Suppressor macrophage (primary cell): ENCODE measurements around the gene MAPK13.

ENCODE experiments used
- DNase-seq, 4 experiments: peaks; one replicate each; pipeline ENCODE4 v3.0.0-alpha.2; 2020 to 2022

MAPK13 gene

GRCh38 chr6:36154286-36154685 is 24.0 kb downstream of the MAPK13 start:
- no peak for DNase-seq

GRCh38 chr6:36155662-36156061 is 25.3 kb downstream of the MAPK13 start:
- DNase-seq = no peak

DNA sequence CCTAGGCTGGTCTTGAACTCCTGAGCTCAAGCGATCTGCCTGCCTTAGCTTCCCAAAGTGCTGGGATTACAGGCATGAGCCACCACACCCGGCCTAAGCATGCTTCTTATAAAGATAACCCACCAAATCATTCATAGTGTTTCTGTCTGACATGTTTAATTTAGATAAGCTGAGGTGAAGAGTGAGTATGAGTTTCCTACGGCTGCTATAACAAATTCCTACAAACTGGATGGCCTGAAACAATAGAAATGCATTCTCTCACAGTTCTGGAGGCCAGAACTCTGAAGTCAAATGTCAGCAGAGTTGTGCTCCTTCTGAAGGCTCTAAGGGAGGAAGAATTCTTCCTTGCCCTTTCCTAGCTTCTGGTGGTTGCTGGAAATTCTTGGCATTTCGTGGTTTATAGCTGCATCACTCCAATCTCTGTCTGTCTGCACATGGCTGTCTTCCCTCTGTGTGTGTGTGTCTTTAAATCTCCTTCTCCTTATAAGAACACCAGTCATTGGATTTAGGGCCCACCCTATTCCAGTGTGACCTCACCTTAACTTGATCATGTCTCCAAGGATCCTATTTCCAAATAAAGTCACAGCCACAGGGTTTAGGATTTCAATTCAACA is 29.9 kb downstream of the MAPK13 start:
- DNase-seq = no peak

GRCh38 chr6:36169023-36170007 is 39.0 kb downstream of the MAPK13 start:
- DNase-seq = no peak

GRCh38 chr6:36170704-36171103 is 40.4 kb downstream of the MAPK13 start:
- DNase-seq = no peak

GRCh38 chr6:36171573-36171972 is 41.3 kb downstream of the MAPK13 start:
- no peak for DNase-seq

GRCh38 chr6:36177166-36177565 is 46.9 kb downstream of the MAPK13 start:
- DNase-seq = no peak

DNA sequence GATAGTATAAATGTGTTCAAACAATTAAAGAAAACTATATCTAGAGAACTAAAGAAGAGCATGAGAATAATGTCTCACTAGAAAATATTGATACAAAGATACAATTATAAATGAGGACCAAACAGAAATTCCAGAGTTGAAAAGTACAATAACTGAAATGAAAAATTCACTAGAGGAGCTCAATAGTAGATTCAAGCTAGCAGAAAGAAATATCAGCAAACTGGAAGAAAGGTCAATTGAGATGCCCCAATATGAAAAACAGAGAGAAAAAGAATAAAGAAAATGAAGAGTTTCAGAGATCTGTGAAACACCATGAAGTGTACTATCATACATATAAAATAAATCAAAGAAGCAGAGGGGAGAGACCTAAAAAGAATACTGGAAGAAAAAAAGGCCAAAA is 48.2 kb downstream of the MAPK13 start:
- no peak for DNase-seq

- no peak for DNase-seq
These were observed 49.8 kb downstream of the MAPK13 start for GRCh38 chr6:36180126-36180525.

DNA sequence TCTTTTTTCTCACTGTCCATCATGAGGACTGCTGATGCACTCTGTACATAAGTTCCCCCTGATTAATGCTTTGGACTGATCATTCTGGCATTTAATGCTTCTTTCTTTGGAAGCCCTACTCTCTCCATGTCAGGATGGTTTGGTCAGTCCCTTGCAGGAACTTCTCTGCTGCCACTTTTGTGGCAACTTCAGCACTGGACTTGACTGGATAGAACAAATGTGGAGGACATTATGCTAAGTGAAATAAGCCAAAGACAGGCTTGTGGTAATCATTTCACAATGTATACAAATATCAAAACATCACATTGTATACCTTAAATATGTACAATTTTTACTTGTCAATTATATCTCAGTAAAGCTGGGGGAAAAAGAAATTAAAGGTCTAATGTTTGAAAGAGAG is 54.0 kb downstream of the MAPK13 start:
- DNase-seq = no peak

DNA sequence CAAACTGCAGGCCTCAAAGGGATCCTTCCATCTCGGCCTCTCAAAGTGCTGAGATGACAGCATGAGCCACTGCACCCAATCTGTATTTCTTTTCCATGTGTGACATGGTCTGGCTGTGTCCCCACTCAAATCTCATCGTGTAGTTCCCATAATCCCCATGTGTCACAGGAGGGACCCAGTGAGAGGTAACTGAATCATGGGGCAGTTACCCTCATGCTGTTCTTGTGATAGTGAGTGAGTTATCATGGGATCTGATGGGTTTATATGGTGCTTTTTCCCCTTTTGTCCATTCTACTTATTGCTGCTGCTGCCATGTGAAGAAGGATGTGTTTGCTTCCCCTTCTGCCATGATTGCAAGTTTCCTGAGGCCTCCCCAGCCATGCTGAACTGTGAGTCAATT is 55.9 kb downstream of the MAPK13 start:
- no peak for DNase-seq

- DNase-seq = peak in 2 of 4 experiments; percentile 35 to 39
These were observed 57.1 kb downstream of the MAPK13 start for GRCh38 chr6:36187446-36187845.
